ENCODE results near the gene TPBGL. TPM values are rescaled to one million over a fixed set of nuclear protein-coding genes. Genes with fewer than 3 reads are reported as not detected.

The TPBGL gene
- polyA plus RNA-seq, 1 experiment, result not detected

DNA sequence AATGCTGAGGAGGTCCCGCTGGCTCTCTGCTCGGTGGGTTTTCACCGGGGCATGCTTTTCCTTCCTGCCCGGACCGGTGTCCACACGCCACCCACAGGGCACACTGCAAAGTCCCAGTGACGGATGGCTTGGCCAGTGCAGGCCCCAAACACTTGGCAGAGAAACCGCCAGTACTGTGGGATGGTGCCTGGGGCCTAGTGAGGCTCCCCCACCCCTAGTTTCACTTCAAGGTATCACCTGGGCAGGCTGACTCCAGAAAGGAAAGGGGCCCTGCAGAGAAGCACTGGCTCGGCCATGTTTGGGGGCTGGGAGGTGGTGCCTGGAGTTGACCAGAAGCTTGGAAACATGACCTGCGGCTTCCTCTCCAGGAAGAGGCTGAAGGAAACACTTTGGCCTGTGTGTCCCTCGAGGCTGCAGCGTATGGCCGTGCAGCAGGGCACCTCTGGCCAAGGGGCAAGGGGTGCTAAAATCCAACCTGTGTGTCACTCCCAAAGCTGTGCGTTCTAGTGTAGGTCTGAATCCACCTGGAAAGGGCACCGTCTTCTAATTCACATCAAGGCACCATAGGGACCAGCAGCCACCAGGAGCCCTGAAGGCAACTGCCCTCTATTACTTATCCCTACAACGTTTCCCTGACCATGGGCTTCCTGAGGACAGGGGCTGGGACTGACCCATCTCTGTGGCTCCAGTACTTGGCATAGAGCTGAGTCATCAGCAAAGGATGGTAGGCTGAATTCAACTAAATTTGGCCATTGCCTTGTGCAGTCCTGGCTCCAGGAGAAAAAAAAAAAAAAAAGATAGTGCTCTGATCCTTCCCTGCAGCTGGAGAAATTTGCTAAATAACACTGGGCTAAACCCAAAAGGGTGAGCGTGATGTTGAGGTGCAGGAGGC, 22.6 kb downstream of the TPBGL start:
- POLR2A ChIA-PET, result no interaction called here
- Histone ChIP-seq H3K36me3 (ENCODE audit: control insufficient read depth, insufficient read depth, low read length) (no peaks in the 10 kb centered on the region), H3K4me3 (ENCODE audit: low read depth, low read length) (no peak overlapping the region), H3K27me3 (ENCODE audit: control insufficient read depth, insufficient read depth, low read length) (peaks cover 2% of the 10 kb centered on the region; the same call in 1 of the 2 replicates)
- CTCF ChIA-PET, result interaction anchor here (1.4 to 3.5 kb wide), 6 partner anchors 11 to 123 kb away, joined by 3 to 26 read pairs (median 4); partner anchors contain the start of gene TPBGL
- TF ChIP-seq, protein P1, sequence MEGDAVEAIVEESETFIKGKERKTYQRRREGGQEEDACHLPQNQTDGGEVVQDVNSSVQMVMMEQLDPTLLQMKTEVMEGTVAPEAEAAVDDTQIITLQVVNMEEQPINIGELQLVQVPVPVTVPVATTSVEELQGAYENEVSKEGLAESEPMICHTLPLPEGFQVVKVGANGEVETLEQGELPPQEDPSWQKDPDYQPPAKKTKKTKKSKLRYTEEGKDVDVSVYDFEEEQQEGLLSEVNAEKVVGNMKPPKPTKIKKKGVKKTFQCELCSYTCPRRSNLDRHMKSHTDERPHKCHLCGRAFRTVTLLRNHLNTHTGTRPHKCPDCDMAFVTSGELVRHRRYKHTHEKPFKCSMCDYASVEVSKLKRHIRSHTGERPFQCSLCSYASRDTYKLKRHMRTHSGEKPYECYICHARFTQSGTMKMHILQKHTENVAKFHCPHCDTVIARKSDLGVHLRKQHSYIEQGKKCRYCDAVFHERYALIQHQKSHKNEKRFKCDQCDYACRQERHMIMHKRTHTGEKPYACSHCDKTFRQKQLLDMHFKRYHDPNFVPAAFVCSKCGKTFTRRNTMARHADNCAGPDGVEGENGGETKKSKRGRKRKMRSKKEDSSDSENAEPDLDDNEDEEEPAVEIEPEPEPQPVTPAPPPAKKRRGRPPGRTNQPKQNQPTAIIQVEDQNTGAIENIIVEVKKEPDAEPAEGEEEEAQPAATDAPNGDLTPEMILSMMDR (IDR thresholded peaks at IDR 0.05; ENCODE audit: insufficient read depth, low read depth, low read length), result no peak
- no peak for DNase-seq (ENCODE audit: low read depth)

- no peak overlapping the region for H3K4me3 ChIP-seq (ENCODE audit: low read depth, low read length)
- no peaks in the 10 kb centered on the region for H3K36me3 ChIP-seq (ENCODE audit: control insufficient read depth, insufficient read depth, low read length)
- peaks cover 2% of the 10 kb centered on the region; the same call in 1 of the 2 replicates for H3K27me3 ChIP-seq (ENCODE audit: control insufficient read depth, insufficient read depth, low read length)
- TF ChIP-seq, protein P1 (IDR thresholded peaks at IDR 0.05; ENCODE audit: insufficient read depth, low read depth, low read length), result no peak
- CTCF ChIA-PET, result interaction anchor here (1.4 to 3.5 kb wide), 5 partner anchors 11 to 123 kb away, joined by 3 to 26 read pairs (median 4); no protein-coding TSS in a partner anchor
- POLR2A ChIA-PET, result no interaction called here
- no peak for DNase-seq (ENCODE audit: low read depth)
Observed at GRCh38 chr11:75263944-75264349, 23.4 kb downstream of the TPBGL start.

GRCh38 chr11:75264356-75264755, 23.8 kb downstream of the TPBGL start:
- no peak for DNase-seq (ENCODE audit: low read depth)
- POLR2A ChIA-PET, result no interaction called here
- CTCF ChIA-PET, result interaction anchor here (1.4 to 3.5 kb wide), 4 partner anchors 11 to 124 kb away, joined by 3 to 15 read pairs (median 4); no protein-coding TSS in a partner anchor

DNA sequence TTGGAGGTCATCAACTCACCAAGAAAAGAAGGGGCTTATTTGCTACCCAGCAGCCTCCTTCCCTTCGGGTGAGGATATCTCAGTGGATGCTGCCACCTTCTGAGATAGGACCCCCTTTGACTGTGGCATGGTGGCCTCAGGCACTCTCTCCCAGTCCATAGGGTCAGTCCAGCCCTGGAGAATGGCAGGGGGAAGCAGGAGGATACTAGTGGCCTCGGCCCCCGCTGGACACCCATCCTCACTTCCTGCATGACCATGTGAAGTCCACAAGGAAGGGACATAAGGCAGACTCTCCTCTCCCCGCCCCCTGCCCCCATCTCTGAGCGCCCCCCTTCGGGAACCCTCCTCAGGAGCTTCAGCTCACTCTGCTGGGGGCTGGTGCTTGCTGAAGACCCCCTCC, 24.4 kb downstream of the TPBGL start:
- no peak overlapping the region for H3K4me3 ChIP-seq (ENCODE audit: low read depth, low read length)
- no peaks in the 10 kb centered on the region for H3K36me3 ChIP-seq (ENCODE audit: control insufficient read depth, insufficient read depth, low read length)
- POLR2A ChIA-PET, result no interaction called here
- TF ChIP-seq, protein P1 (IDR thresholded peaks at IDR 0.05; ENCODE audit: insufficient read depth, low read depth, low read length), result no peak
- DNase-seq (ENCODE audit: low read depth), result no peak
- CTCF ChIA-PET, result interaction anchor here (0.9 to 3.5 kb wide), 4 partner anchors 12 to 125 kb away, joined by 3 to 15 read pairs (median 4); no protein-coding TSS in a partner anchor
- peaks cover 3% of the 10 kb centered on the region; the same call in 1 of the 2 replicates for H3K27me3 ChIP-seq (ENCODE audit: control insufficient read depth, insufficient read depth, low read length)

More at GRCh38 chr11:75264356-75264755, 23.8 kb downstream of the TPBGL start:
- TF ChIP-seq, protein P1 (IDR thresholded peaks at IDR 0.05; ENCODE audit: insufficient read depth, low read depth, low read length), result no peak
- no peak overlapping the region for H3K4me3 ChIP-seq (ENCODE audit: low read depth, low read length)
- H3K27me3 ChIP-seq (ENCODE audit: control insufficient read depth, insufficient read depth, low read length), result peaks cover 3% of the 10 kb centered on the region; the same call in 1 of the 2 replicates
- H3K36me3 ChIP-seq (ENCODE audit: control insufficient read depth, insufficient read depth, low read length), result no peaks in the 10 kb centered on the region
